ENCODE data around the gene PLK4.

DNA sequence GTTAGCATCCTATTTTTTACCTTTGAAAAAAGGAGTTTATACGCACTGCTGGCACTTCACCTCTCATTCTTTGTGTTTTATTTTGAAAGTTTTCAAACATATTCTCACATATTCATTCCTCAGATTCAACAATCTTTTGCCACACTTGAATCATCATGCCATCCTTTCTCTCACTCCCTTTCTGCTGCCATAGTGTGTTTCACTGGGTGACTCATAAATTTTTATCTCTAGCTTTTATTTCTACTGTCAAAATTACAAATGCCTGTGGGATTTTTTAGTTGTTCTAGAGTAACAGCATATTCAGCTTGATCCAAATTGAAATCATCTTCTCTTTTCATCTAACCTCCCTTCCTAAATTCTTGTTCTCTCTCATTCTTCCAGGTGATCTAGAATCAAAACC is 56.3 kb downstream of the PLK4 start:
- TF ChIP-seq REST (IDR thresholded peaks at IDR 0.05; ENCODE audit: insufficient replicate concordance, low read depth) (no peak), SPI1 (IDR thresholded peaks at IDR 0.05; ENCODE audit: borderline replicate concordance, low read depth) (no peak), POLR2AphosphoS5 (IDR thresholded peaks at IDR 0.05; ENCODE audit: low read depth) (no peak), GABPA (IDR thresholded peaks at IDR 0.05; ENCODE audit: low read depth) (no peak)
- TF ChIP-seq, protein P1, sequence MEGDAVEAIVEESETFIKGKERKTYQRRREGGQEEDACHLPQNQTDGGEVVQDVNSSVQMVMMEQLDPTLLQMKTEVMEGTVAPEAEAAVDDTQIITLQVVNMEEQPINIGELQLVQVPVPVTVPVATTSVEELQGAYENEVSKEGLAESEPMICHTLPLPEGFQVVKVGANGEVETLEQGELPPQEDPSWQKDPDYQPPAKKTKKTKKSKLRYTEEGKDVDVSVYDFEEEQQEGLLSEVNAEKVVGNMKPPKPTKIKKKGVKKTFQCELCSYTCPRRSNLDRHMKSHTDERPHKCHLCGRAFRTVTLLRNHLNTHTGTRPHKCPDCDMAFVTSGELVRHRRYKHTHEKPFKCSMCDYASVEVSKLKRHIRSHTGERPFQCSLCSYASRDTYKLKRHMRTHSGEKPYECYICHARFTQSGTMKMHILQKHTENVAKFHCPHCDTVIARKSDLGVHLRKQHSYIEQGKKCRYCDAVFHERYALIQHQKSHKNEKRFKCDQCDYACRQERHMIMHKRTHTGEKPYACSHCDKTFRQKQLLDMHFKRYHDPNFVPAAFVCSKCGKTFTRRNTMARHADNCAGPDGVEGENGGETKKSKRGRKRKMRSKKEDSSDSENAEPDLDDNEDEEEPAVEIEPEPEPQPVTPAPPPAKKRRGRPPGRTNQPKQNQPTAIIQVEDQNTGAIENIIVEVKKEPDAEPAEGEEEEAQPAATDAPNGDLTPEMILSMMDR (IDR thresholded peaks at IDR 0.05; ENCODE audit: insufficient read depth, low read length): no peak

Data from HL-60 (cell line).